GM18508 (cell line): ENCODE measurements around the gene HAO2.
"Not testable (repeated sequence)": the region's sequence is repeated elsewhere in the genome, so short reads cannot be mapped to it uniquely, and the experiment has no call there.

Source experiments
- ATAC-seq: cut with Tn5 transposase; IDR thresholded peaks from one replicate; pipeline ENCODE4 v1.9.1; 2021; ENCODE audit warnings: moderate number of reproducible peaks; ENCODE audit not compliant: insufficient read depth, unreplicated experiment

Gene HAO2

DNA sequence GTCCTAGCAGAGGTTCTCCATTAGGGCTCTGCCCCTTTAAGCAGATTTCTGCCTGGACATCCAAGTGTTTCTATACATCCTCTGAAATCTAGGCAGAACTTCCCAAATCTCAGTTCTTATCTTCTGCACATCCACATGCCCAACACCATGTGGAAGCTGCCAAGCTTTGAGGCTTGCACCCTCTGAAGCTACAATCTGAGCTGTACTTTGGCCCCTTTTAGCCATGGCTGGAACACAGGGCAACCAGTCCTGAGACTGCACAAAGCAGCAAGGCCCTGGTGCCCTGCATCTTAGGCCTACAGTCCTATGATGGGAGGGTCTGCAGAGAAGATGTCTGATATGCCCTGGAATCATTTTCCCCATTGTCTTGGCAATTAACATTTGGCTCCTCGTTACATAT, 8.0 kb downstream of the HAO2 start:
- no peak for ATAC-seq

DNA sequence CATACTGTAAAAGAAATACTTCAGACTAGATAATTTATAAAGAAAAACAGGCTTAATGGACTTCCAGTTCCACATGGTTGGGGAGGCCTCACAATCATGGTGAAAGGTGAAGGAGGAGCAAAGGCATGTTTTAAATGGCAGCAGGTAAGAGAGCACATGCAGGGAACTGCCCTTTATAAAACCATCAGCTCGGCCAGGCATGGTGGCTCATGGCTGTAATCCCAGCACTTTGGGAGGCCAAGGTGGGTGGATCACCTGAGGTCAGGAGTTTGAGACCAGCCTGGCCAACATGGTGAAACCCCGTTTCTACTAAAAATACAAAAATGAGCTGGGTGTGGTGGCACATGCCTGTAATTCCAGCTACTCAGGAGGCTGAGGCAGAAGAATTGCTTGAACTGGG, 9.0 kb downstream of the HAO2 start:
- not testable (repeated sequence) for ATAC-seq

DNA sequence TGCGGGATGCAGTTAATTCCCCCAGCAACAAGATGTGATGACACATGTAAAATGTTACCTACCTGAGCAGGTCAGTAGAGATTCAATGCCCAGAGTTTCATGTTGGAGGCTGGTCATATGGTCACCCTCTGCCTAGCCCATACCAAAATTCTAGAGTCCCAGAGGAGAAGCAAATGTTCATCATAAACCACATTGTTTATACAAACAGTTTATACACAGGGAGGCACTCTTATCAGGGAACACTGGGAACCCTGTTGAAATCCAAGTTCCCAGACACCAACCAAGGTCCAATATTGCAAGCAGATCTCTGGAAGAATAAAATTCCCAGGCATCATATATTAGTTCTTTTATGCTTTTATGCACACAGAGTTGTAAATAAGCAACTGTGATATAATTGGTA, 10.5 kb downstream of the HAO2 start:
- no peak for ATAC-seq

DNA sequence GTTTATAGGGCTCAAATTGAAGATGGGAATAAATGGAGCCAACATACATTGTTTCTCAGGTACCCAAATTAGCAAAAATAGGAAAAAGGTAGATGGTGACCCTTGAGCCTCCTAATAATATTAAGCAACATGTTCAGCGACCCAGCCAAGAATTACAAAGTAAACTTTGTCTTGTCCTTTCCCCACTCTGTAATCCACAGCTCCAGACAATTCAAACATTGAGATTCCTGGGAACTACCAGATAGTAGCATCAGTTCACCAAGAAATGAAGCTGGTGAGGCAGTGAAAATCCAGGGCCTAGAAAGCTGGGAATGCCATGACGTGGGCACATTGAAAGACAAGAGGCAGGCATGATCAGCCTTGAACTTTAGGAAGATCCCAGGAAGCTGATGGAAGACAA, 11.7 kb downstream of the HAO2 start:
- no peak for ATAC-seq

DNA sequence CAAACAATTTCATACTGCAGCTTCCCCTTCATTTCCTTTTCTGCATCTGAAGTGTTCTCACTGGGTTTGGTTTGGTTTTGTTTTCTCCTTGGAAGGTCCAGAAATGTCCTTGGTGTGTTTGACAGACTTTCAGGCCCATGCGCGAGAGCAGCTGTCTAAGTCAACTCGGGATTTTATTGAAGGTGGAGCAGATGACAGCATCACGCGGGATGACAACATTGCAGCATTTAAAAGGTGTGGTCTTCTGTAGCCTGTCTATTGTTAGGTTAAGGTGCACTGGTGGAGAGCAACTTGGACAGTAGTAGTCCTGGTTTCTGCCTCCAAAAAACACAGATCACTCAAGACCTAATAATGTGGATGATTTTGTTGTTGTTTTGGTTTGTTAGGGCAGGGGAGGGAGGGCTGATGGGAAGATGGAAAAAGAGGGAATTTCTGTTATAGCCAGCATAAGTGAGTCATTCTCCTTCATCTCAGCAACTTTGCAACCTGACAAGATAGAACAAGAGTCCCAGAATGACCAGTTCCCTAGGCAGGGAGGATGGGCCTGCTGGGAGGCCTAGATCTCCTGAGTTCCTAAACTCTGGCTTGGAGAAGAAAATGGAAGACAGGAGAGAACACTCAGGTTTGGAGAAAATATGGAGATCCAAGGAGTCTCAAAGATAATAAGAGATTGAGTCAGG, 12.5 kb downstream of the HAO2 start:
- no peak for ATAC-seq

DNA sequence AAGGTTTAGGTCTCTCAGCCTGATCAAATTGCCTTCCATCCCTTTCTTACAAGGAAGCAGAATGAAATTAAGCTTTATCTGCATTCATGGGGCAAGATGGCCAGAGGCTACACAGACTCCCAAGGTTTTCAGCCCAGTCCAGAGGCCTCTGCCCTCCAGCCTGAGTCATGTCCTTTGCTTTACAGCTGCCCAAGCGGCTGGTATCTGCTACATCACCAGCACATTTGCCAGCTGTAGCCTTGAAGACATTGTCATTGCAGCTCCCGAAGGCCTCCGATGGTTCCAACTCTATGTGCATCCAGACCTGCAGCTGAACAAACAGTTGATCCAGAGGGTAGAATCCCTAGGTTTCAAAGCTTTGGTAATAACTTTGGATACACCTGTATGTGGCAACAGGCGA, 16.0 kb downstream of the HAO2 start:
- no peak for ATAC-seq

DNA sequence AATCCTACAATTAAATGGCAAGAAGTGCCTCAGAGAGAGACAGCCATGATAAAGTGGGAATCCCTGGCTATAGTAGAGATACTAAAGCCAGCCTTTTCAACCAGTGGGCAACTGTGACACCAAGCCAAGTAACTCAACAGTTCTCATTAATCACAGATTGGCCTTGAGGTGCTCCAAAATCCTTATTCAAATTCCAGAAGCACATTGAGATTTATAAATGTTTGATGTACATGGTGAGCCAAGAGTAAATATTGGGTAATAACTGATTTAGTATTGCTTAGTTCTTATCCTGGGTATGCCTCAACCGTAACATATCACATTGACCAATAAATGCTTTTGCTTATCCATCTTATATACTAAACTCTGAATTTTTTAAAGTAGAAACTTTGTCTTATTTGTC, 17.1 kb downstream of the HAO2 start:
- no peak for ATAC-seq

DNA sequence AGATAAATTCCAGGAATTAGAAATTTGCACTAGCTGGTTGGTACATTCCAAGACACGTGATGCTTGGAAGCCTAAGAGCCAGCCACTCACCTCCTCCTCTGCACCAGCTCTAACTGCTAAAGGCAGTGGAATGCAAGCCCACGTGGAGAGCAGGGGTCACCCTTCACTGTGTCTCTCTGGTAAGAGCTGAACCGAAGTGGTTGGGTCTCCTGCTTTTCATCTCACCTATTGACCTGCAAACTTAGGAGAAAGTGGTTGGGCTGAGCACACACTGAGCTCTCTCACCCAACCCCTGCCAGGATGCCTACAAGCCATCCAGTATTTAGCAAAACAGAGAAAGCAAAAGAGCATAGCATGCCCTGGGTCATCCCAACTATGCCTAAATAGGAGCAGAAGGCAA, 19.3 kb downstream of the HAO2 start:
- ATAC-seq: no peak

DNA sequence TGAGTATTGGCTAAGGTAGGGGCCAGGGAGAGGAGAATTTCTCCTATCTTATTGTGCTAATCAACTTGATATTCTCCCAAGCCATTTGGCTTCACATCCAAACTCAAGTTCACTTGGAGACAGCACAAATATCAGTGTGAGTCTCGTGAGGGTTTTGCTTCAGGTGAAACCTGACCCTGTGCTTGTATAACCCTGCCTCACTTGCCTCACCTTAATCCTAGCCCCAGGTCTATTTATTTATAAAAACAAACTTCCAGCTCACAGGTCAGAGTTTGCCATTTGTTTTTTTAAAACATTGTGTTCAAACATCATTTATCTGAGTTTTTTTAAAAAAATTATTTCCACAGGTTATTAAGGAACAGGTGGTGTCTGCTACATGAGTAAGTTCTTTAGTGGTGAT, 19.9 kb downstream of the HAO2 start:
- ATAC-seq: no peak

DNA sequence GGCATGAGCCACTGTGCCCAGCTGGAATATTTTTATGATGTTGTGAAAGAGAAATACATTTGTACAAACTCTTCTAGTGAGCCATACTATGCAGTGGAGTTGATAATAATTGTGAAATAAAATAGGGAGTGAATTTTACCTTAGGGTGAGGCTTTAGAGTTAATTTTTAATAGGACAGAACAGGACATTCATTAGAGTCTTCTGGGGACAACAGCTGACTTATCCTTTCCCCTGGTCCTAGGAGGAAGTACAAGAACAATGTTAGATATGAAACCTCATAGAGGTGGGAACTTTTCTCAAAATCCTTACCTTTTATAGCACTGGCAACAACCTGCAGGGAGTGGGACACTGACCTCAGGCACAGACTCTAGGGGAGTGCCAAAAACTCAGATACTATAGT, 21.9 kb downstream of the HAO2 start:
- no peak for ATAC-seq

DNA sequence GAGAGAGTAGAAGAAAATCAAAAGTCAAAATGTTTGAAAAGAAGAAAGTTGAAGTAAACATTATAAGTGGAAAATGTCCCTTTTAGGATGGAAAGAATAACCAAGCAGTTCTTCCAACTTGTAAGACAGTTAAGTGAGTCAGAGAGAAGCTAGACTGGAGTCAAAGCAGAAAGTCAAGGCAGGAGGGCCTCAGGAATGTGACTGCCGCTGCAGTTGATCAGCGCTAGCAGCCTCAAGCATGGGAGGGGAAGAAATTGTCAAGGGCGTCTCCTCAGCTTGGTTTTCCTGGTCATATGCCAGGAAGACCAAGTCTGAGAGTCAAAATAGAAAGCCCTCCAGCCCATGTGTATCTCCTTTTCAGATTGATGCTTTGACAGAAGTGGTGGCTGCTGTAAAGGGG, 23.2 kb downstream of the HAO2 start:
- no peak for ATAC-seq

DNA sequence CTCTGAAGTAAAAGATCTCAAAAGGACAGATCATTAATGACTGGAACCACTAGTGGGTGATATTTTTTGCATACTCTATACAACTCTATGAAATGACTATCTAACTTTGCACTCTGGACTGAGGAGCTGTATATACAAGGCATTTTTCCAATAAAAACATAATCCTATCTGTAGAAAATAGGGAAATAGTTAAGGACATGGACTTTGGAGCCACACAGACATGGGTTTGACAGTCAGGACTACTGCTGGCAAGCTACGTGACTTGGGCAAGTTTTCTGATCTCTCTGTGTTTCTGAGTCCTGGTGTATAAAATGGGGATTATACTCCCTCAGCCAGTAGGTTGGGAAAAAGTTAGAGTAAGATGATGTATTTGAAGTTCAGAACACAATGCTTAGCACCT, 25.5 kb downstream of the HAO2 start:
- no peak for ATAC-seq

DNA sequence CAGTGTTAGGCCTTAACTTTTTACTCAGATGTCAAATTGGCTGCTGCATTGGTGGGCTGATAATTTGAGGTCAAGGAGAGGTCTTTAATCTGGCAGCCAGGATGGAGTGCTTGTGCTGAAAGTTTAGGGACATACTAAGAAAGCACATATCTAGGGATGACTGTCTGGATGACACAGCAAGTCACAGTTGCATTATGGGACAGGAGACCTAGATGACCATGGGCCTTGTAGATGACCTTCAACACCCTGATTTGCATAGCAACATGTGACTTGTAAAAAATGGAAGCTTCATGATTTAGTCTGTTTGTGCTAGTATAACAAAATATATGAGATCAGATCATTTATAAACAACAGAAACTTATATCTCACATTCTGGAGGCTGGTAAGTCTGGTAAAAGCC, 28.4 kb downstream of the HAO2 start:
- no peak for ATAC-seq

DNA sequence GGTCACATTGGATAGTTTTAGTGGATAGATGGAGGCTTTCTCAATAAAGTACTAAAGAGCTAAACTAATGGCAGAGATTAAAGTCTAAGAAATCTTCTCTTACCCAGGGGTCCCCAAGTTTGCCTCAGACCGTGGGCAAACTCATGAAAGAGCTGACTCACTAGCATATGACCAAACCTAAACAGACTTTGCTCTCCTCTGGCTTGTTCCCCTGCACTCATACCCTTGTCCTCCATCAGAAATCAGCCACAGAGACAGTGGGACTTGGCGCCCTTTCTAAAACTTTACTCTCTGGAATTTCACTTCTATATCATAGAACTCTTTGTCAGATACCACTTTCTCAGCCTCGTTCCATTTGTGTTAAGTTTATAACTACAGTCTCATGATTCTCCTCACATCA, 29.4 kb downstream of the HAO2 start:
- ATAC-seq: no peak

DNA sequence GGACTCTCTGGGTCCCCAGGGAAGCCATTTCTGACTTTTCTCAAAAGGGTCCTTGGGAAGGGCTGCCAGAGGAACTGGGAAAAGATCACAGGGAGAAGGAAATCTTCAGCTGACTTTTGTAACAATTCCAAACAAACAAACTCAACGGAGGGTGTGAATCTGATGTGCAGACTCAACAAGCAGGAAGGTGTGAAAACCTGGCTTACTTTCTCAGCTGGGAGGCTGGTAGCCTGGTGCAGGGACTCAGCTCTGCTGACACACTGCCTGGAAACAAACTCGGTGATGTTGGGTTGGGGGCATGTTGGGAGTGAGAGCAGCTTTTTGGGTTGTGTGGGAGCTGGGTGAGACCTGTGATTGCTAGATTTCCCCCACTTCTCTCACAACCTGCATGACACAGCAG, 36.2 kb downstream of the HAO2 start:
- ATAC-seq: no peak

DNA sequence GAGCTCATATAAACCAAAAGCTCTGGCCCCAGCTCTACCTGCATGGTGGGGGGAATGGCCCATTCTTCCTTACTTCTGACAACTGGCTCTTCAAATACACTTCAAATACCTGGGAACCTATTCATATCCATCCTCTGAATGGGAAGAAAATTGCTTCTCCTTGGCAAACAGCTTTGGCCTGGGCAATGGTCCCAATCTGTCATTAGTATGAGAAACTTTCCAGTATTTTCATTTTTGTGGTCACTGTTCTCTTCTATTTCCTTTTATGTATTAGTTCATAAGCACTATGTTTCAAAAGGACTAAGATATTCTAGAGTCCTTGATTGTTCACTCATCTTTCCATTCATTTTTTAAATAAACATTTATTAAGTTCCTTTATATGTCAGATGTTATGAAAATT, 41.1 kb downstream of the HAO2 start:
- no peak for ATAC-seq

DNA sequence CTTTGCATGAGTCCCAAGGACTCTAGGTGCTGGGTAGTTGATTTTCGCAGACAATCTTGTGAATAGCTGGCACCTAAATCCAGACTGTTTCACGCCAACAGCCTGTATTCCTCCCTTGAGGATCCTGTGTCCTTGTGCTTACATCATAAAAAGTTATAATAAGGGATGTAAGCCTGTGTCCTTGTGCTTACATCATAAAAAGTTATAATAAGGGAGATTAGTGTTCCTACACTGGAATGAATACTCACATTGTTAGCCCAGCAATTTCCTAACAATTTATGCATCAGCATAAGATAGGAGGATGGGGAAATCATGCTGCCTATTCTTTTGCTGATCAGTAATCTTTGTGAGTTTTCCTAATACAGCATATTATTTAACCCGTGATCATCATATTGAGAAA, 42.4 kb downstream of the HAO2 start:
- no peak for ATAC-seq

DNA sequence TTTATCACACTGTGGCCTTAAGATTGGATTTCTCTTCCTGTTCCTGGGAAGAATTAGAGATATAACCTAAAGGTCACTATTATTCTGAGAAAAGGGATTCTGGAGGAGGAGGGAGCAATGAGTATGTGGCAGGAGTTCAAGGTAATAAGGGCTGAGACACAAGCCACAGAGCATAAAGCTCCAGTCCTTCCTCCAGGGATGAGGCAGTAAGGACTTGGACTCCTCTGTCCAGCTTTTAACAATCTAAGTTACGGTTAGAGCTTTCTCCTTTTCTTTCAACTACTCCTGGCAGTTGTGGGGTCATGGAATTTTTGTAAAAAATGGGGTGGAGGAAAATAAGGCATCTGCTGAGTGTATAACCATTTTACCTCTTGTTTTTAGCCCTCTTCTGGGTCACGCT, 46.4 kb downstream of the HAO2 start, which contains the start of gene HSD3B2:
Gene HSD3B2, plus strand, starts transcription at position 201 of the 400 bp plus-strand sequence. CDS start 270 bp downstream, outside the sequence.
- ATAC-seq: no peak

DNA sequence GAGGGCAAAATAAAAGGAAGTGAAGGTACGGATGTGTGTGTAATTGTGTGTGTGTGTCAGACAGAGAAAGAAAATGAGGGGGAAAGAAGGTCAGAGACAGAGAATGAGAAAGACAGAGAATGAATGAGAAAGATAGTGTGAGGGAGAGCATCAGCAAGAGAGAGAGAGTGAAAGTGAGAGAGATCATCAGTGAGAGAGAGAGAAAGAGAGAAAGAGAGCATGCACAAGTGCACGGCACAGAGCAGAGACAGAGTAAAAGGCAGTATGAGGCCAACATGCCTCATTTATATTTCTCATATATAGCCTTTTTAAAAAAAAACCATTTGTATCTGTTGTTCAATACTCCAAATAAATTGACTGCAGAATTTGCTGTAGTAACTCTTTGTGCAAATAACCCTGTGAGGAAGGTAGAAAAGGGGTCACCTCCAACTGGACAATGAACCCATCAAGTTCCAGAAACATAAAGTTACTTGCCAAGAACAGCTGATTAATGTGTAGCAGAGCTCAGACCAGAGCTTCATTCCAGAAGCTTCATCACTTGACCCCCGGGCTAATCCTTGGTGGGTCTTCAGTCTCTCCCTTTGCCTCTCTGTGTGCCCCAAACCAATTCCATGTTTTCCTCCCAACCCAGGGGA, 47.5 kb downstream of the HAO2 start:
- ATAC-seq: no peak

DNA sequence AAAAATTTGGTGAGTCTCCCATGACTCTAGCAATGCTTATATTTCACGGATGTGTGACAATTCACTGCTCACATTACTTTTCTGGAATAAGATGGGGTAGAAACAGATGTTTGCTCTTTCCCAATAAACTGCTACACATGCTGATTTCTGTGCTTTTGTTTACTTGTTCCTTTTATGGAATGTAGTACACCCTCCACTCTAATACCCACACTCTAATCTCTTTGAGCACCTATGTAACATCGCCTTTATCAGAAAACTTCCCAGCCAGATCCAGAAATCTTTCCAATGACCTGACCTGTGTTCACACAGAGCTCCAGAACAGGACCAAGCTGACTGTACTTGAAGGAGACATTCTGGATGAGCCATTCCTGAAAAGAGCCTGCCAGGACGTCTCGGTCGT, 50.5 kb downstream of the HAO2 start:
- ATAC-seq: no peak

DNA sequence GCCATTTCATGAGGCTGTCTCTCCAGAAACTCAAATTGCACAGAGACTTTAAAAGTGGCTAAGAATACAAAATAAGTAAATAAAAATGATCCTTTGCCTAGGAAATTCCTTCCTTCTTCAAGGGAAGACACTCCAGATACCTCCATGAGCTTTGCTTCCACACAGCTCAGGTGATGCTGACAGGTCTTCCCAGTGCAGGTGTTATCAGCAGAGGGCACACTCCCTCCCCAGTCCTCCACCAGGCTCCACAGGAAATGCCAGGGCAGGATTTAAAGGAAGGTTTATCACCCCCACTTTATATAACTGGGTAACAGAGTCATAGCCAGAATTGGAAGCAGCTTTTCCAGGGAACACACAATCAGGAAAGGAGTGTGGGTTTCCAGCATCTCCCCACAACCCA, 52.1 kb downstream of the HAO2 start:
- ATAC-seq: no peak

DNA sequence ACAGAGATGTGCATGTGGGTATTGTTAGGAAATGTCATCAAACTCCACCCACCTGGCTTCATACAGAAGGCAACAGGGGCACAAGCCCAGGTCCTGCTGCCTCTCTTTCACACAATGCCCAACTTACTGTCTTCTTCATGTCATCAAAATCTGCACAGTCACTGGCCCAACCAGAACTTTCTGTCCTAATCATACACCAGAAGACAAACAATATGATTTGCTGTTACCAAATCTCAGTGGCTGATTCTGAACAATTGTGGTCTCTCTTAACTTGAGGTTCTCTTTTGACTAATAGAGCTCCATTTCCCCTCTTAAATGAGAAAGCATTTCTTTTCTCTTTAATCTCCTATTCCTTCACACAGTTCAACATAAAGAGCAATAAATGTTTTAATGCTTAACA, 54.0 kb downstream of the HAO2 start:
- no peak for ATAC-seq
